ENCODE results near the gene EXPH5.

DNA sequence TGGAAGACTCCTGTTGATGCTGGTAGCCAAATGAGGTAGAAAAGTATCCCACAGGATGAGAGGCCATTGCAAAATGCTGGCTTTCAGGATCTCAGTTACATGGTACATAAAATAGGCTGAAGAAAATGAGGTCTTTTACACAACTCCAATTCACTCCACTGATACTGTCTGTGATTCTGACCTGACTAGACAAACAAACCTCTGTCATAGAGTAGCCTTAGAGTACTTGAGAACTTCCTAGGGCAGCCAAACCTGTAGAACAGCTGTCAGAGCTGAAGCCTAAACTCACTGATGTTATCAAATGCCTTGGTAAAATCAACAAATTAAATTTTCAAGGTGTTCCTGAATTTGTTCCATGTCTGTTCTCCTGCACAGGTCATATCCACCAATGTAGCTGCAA is 69.1 kb downstream of the EXPH5 start:
- TF ChIP-seq CTCF (tag by site-specific recombination; IDR thresholded peaks at IDR 0.05) (no peak), ZNF133 (tag by site-specific recombination; IDR thresholded peaks at IDR 0.05) (no peak), ZNF473 (tag by site-specific recombination; IDR thresholded peaks at IDR 0.05) (no peak), ZNF138 (tag by site-specific recombination; IDR thresholded peaks at IDR 0.05; ENCODE audit: borderline replicate concordance) (no peak), YY1 (tag by site-specific recombination; IDR thresholded peaks at IDR 0.05) (no peak), ZNF391 (tag by site-specific recombination; IDR thresholded peaks at IDR 0.05; ENCODE audit: borderline replicate concordance, low read depth) (no peak), ZFP69B (tag by site-specific recombination; IDR thresholded peaks at IDR 0.05) (no peak)
- TF ChIP-seq, protein P1, sequence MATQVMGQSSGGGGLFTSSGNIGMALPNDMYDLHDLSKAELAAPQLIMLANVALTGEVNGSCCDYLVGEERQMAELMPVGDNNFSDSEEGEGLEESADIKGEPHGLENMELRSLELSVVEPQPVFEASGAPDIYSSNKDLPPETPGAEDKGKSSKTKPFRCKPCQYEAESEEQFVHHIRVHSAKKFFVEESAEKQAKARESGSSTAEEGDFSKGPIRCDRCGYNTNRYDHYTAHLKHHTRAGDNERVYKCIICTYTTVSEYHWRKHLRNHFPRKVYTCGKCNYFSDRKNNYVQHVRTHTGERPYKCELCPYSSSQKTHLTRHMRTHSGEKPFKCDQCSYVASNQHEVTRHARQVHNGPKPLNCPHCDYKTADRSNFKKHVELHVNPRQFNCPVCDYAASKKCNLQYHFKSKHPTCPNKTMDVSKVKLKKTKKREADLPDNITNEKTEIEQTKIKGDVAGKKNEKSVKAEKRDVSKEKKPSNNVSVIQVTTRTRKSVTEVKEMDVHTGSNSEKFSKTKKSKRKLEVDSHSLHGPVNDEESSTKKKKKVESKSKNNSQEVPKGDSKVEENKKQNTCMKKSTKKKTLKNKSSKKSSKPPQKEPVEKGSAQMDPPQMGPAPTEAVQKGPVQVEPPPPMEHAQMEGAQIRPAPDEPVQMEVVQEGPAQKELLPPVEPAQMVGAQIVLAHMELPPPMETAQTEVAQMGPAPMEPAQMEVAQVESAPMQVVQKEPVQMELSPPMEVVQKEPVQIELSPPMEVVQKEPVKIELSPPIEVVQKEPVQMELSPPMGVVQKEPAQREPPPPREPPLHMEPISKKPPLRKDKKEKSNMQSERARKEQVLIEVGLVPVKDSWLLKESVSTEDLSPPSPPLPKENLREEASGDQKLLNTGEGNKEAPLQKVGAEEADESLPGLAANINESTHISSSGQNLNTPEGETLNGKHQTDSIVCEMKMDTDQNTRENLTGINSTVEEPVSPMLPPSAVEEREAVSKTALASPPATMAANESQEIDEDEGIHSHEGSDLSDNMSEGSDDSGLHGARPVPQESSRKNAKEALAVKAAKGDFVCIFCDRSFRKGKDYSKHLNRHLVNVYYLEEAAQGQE (tag by site-specific recombination; IDR thresholded peaks at IDR 0.05): no peak
- TF ChIP-seq, protein P2, sequence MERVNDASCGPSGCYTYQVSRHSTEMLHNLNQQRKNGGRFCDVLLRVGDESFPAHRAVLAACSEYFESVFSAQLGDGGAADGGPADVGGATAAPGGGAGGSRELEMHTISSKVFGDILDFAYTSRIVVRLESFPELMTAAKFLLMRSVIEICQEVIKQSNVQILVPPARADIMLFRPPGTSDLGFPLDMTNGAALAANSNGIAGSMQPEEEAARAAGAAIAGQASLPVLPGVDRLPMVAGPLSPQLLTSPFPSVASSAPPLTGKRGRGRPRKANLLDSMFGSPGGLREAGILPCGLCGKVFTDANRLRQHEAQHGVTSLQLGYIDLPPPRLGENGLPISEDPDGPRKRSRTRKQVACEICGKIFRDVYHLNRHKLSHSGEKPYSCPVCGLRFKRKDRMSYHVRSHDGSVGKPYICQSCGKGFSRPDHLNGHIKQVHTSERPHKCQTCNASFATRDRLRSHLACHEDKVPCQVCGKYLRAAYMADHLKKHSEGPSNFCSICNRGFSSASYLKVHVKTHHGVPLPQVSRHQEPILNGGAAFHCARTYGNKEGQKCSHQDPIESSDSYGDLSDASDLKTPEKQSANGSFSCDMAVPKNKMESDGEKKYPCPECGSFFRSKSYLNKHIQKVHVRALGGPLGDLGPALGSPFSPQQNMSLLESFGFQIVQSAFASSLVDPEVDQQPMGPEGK (tag by site-specific recombination; IDR thresholded peaks at IDR 0.05): no peak
- TF ChIP-seq, protein P3, sequence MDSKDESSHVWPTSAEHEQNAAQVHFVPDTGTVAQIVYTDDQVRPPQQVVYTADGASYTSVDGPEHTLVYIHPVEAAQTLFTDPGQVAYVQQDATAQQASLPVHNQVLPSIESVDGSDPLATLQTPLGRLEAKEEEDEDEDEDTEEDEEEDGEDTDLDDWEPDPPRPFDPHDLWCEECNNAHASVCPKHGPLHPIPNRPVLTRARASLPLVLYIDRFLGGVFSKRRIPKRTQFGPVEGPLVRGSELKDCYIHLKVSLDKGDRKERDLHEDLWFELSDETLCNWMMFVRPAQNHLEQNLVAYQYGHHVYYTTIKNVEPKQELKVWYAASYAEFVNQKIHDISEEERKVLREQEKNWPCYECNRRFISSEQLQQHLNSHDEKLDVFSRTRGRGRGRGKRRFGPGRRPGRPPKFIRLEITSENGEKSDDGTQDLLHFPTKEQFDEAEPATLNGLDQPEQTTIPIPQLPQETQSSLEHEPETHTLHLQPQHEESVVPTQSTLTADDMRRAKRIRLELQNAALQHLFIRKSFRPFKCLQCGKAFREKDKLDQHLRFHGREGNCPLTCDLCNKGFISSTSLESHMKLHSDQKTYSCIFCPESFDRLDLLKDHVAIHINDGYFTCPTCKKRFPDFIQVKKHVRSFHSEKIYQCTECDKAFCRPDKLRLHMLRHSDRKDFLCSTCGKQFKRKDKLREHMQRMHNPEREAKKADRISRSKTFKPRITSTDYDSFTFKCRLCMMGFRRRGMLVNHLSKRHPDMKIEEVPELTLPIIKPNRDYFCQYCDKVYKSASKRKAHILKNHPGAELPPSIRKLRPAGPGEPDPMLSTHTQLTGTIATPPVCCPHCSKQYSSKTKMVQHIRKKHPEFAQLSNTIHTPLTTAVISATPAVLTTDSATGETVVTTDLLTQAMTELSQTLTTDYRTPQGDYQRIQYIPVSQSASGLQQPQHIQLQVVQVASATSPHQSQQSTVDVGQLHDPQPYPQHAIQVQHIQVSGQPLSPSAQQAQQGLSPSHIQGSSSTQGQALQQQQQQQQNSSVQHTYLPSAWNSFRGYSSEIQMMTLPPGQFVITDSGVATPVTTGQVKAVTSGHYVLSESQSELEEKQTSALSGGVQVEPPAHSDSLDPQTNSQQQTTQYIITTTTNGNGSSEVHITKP (tag by site-specific recombination; IDR thresholded peaks at IDR 0.05): no peak
- TF ChIP-seq, protein P4, sequence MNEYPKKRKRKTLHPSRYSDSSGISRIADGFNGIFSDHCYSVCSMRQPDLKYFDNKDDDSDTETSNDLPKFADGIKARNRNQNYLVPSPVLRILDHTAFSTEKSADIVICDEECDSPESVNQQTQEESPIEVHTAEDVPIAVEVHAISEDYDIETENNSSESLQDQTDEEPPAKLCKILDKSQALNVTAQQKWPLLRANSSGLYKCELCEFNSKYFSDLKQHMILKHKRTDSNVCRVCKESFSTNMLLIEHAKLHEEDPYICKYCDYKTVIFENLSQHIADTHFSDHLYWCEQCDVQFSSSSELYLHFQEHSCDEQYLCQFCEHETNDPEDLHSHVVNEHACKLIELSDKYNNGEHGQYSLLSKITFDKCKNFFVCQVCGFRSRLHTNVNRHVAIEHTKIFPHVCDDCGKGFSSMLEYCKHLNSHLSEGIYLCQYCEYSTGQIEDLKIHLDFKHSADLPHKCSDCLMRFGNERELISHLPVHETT (tag by site-specific recombination; IDR thresholded peaks at IDR 0.05): no peak
